Heart right ventricle (tissue), 16 donors: ENCODE measurements around the gene WDPCP. TPM values are rescaled to one million over a fixed set of nuclear protein-coding genes. Genes with fewer than 3 reads are reported as not detected.
"Not testable (repeated sequence)": the region's sequence is repeated elsewhere in the genome, so short reads cannot be mapped to it uniquely, and the experiment has no call there.

ENCODE experiments used
- ATAC-seq, 8 donors: fragments of 200-7000 bp; cut with Tn5 transposase; one replicate each; pipeline ENCODE4 v1.9.1; 2020; ENCODE audit warnings: mild to moderate bottlenecking in 8 of 8, moderate library complexity in 8 of 8, moderate number of reproducible peaks in 1 of 8
- DNase-seq, 2 donors: peaks; one replicate each; pipeline ENCODE4 v3.0.0-alpha.2; 2020
- H3K27ac ChIP-seq, 10 donors: fragments of 200-600 bp; sonication (generic) in 2 of 10; one replicate each; pipeline versions ENCODE4 v1.5.0 to v1.8.0; 2020 to 2022; ENCODE audit warnings: mild to moderate bottlenecking in 3 of 10
- H3K27me3 ChIP-seq, 7 donors: fragments of 200-600 bp; one replicate each; pipeline ENCODE4 v1.8.0; 2021 to 2022; ENCODE audit warnings: mild to moderate bottlenecking in 2 of 7
- H3K36me3 ChIP-seq, 9 donors: fragments of 200-600 bp; sonication (generic) in 1 of 9; one replicate each; pipeline versions ENCODE4 v1.5.0 to v1.8.0; 2020 to 2022; ENCODE audit warnings: mild to moderate bottlenecking in 2 of 9
- H3K4me1 ChIP-seq, 9 donors: fragments of 200-600 bp; sonication (generic) in 1 of 9; one replicate each; pipeline versions ENCODE4 v1.5.0 to v1.8.0; 2020 to 2022; ENCODE audit warnings: mild to moderate bottlenecking in 4 of 9
- H3K4me3 ChIP-seq, 10 donors: fragments of 200-600 bp; sonication (generic) in 2 of 10; one replicate each; pipeline versions ENCODE4 v1.5.0 to v1.8.0; 2020 to 2022; ENCODE audit warnings: mild to moderate bottlenecking in 7 of 10, moderate library complexity in 2 of 10
- H3K9me3 ChIP-seq, 11 donors: fragments of 200-600 bp in 10 of 11; sonication (generic) in 2 of 11; one replicate each; pipeline versions ENCODE4 v1.5.0 to v1.8.0; 2013 to 2022; ENCODE audit warnings: mild to moderate bottlenecking in 2 of 11, control low read depth in 1 of 11, moderate library complexity in 1 of 11
- CTCF ChIP-seq, 9 donors: fragments of 200-600 bp; sonication (generic) in 2 of 9; IDR thresholded peaks; one replicate each; pipeline versions ENCODE4 v1.5.0 to v1.8.0; 2021 to 2022; ENCODE audit warnings: antibody characterized with exemption in 9 of 9, mild to moderate bottlenecking in 5 of 9, moderate library complexity in 1 of 9
- WGBS, 2 donors: extraction: QIAGEN DNeasy Blood & Tissue Kit; methylation state at CpG; one replicate each; pipeline ENCODE4 v1.1.7; 2013; ENCODE audit warnings: inconsistent platforms in 1 of 2; 5-methylcytosine and 5-hydroxymethylcytosine counted together
- intact Hi-C, 10 donors: fragments of 100-400 bp; cut with DNase I; formaldehyde crosslinking; loops; one replicate each; pipeline versions ENCODE4 v1.11.1 to v1.14.2; 2022
- polyA plus RNA-seq, 2 donors: library from polyadenylated mRNA; stranded (reverse); fragments of 200-250 nt; gene quantifications; one replicate each; pipeline ENCODE4 v1.2.3, GENCODE V29; 2013
- total RNA-seq, 10 donors: library from RNA; stranded (reverse); fragmentation: NEBNext Ultra II Directional in 3 of 10; extraction: Animal tissue kit (Norgen Biotek cat#: 25700) in 3 of 10; gene quantifications; one replicate each; pipeline versions ENCODE4 v1.2.1 to v1.2.4, GENCODE V29; 2021 to 2023
- donor health status: Arrhythmogenic right ventricular cardiomyopathy.
- donor health status: ischemic (EF 13 %, LVEDD 7.1; RV severe dilation, severe dysfunction).
- donor health status: healthy with polysubstance abuse.
- donor health status: DM: no; HTN: yes; CAD: no.
- donor health status: DM: no; HTN: no; CAD: no.
- donor health status: ischemic (EF 25% LVEDD 6.9; RV normal size, moderate dysfunction).
- donor health status: ischemic (EF 25% LVEDD 5.7; RV mildly dilated, moderate dysfunction).
- donor health status: healthy.
- donor health status: DM: yes; HTN: yes; CAD: no.
- donor health status: Ischemic cardiomyopathy.
- donor health status: ischemic (EF 35%, LVEDD 5.7; RV mildly dilated, moderate dysfunction).
- donor health status: nonischemic (EF 11% LVEDD 7.7; RV severe dilation, severe dysfunction).
- donor health status: DM: yes; HTN: yes; CAD: no.
- donor health status: PGD.
- donor health status: ischemic (EF 29% LVEDD 5.4; RV normal size, mild dysfunction).
- donor health status: nonischemic (EF 23%, LVEDD 6.1; RV moderate dilation, normal function).

The WDPCP gene
- total and polyA plus RNA-seq, 12 donors = 3.7 to 36.6 (median 20.2) TPM

GRCh38 chr2:63159262-63159661, 429.0 kb downstream of the WDPCP start:
- WGBS, 2 donors = 100% methylated on average over 1 of the region's 1 CpG
- Histone ChIP-seq H3K27ac (no peak overlapping the region), H3K4me1 (no peaks in the 10 kb centered on the region), H3K4me3 (no peak overlapping the region), H3K27me3 (no peaks in the 10 kb centered on the region), H3K9me3 (peaks cover 0 to 2% (median 0%) of the 10 kb centered on the region in 11 donors), H3K36me3 (no peaks in the 10 kb centered on the region)
- intact Hi-C loops = no loop called here
- no peak for TF ChIP-seq CTCF (IDR thresholded peaks at IDR 0.05)
- DNase-seq (no peak), ATAC-seq (no peak)

GRCh38 chr2:63136683-63137082, 451.6 kb downstream of the WDPCP start:
- H3K9me3 ChIP-seq = peaks cover 0 to 80% (median 22%) of the 10 kb centered on the region in 11 donors
- not testable (repeated sequence) for H3K4me1 ChIP-seq, ATAC-seq

GRCh38 chr2:63132020-63132419, 456.3 kb downstream of the WDPCP start:
- intact Hi-C loops = no loop called here
- Histone ChIP-seq H3K27me3 (no peaks in the 10 kb centered on the region), H3K9me3 (peaks cover 0 to 62% (median 23%) of the 10 kb centered on the region in 11 donors), H3K4me3 (no peak overlapping the region), H3K27ac (no peak overlapping the region), H3K36me3 (peaks cover 0 to 17% (median 0%) of the 10 kb centered on the region in 9 donors), H3K4me1 (no peaks in the 10 kb centered on the region)
- ATAC-seq (no peak), DNase-seq (no peak)
- WGBS, 2 donors = 94 to 96% methylated on average over 2 of the region's 2 CpGs
- no peak for TF ChIP-seq CTCF (IDR thresholded peaks at IDR 0.05)

More at GRCh38 chr2:63136683-63137082, 451.6 kb downstream of the WDPCP start:
- DNase-seq, intact Hi-C loops, H3K27me3 ChIP-seq, H3K4me3 ChIP-seq, H3K27ac ChIP-seq: not testable (repeated sequence)
- H3K36me3 ChIP-seq = peaks cover 0 to 17% (median 0%) of the 10 kb centered on the region in 9 donors

- DNase-seq (no peak), ATAC-seq (no peak)
- TF ChIP-seq CTCF (IDR thresholded peaks at IDR 0.05) = no peak
- WGBS, 2 donors = 91 to 100% methylated on average over 1 of the region's 1 CpG
- Histone ChIP-seq H3K4me3 (no peak overlapping the region), H3K27ac (no peak overlapping the region), H3K4me1 (no peaks in the 10 kb centered on the region), H3K27me3 (no peaks in the 10 kb centered on the region), H3K9me3 (peaks cover 0 to 55% (median 17%) of the 10 kb centered on the region in 11 donors), H3K36me3 (peaks cover 0 to 17% (median 0%) of the 10 kb centered on the region in 9 donors)
- intact Hi-C loops = no loop called here
Measured at GRCh38 chr2:63131196-63131595, 457.1 kb downstream of the WDPCP start.

GRCh38 chr2:63127594-63127993, 460.7 kb downstream of the WDPCP start:
- Histone ChIP-seq H3K36me3 (peaks cover 0 to 8% (median 0%) of the 10 kb centered on the region in 9 donors), H3K4me1 (no peaks in the 10 kb centered on the region), H3K4me3 (no peak overlapping the region), H3K27me3 (no peaks in the 10 kb centered on the region), H3K27ac (no peak overlapping the region), H3K9me3 (peaks cover 0 to 39% (median 11%) of the 10 kb centered on the region in 11 donors)
- intact Hi-C loops = no loop called here
- TF ChIP-seq CTCF (IDR thresholded peaks at IDR 0.05) = no peak
- ATAC-seq (no peak), DNase-seq (no peak)
- WGBS, 2 donors = 88 to 90% methylated on average over 4 of the region's 4 CpGs
